GM12878 (cell line): ENCODE measurements around the gene RFK. TPM values are rescaled to one million over a fixed set of nuclear protein-coding genes. Genes with fewer than 3 reads are reported as not detected.
A peak's percentile ranks its signal among the peaks of the same experiment; 100 is the strongest.

ENCODE experiments used
- ATAC-seq: fragments of 200-7000 bp; cut with Tn5 transposase; 3 replicates; pipeline ENCODE4 v1.9.1; 2020; ENCODE audit warnings: mild to moderate bottlenecking, moderate library complexity
- BruUV-seq: library from RNA; stranded (reverse); fragments of 400-500 nt; replicated peaks from 2 replicates; lab custom pipeline; 2021; lab: Mats Ljungman, UMichigan
- CTCF ChIA-PET: fragments of 300-600 bp; sonication (Branson Sonifier 250); formaldehyde crosslinking; extraction: SDS; loops from one replicate; lab custom pipeline; 2021; ENCODE audit warnings: inconsistent platforms; lab: Yijun Ruan, JAX
- POLR2A ChIA-PET: fragments of 350-600 bp; formaldehyde crosslinking; extraction: SDS; loops from one replicate; lab custom pipeline; 2021; ENCODE audit warnings: inconsistent platforms; lab: Charles Lee
- RAD21 ChIA-PET: fragments of 300-600 bp; sonication (Branson Sonifier 250); formaldehyde crosslinking; loops from one replicate; lab custom pipeline; 2023; ENCODE audit warnings: antibody characterized with exemption; ENCODE audit not compliant: unreplicated experiment; lab: Charles Lee
- SMC1A ChIA-PET: fragments of 300-600 bp; sonication (Branson Sonifier 250); formaldehyde crosslinking; loops from one replicate; lab custom pipeline; 2023; ENCODE audit not compliant: unreplicated experiment, uncharacterized antibody; lab: Charles Lee
- DNase-seq: peaks from one replicate; pipeline ENCODE4 v3.0.0-alpha.2; 2011; ENCODE audit warnings: low read depth, low spot score
- FAIRE-seq: peaks from 3 replicates; lab custom pipeline; 2011; peaks lifted over from hg19 to GRCh38; lab: Jason Lieb, UNC
- H2AFZ ChIP-seq: 2 replicates; pipeline ENCODE4 v1.6.0; 2011; ENCODE audit warnings: low read depth, low read length, control low read depth; ENCODE audit not compliant: control insufficient read depth
- H3K27ac ChIP-seq: 2 replicates; pipeline ENCODE4 v1.5.1; 2011; ENCODE audit warnings: control low read depth; ENCODE audit not compliant: control insufficient read depth, insufficient read depth
- H3K27me3 ChIP-seq, 2 experiments: replicated peaks in 1 of 2; 2 replicates each; pipeline versions ENCODE4 v1.6.0 to v1.6.1; 2011; ENCODE audit warnings: low read length in 1 of 2; ENCODE audit not compliant: control insufficient read depth in 2 of 2, insufficient read depth in 2 of 2
- H3K36me3 ChIP-seq, 2 experiments: 2 replicates each; pipeline ENCODE4 v1.5.1; 2011; ENCODE audit warnings: low read length in 1 of 2; ENCODE audit not compliant: control insufficient read depth in 2 of 2, insufficient read depth in 2 of 2
- H3K4me1 ChIP-seq: 2 replicates; pipeline ENCODE4 v1.6.1; 2011; ENCODE audit warnings: mild to moderate bottlenecking, low read length, moderate library complexity, mixed read lengths; ENCODE audit not compliant: control insufficient read depth, insufficient read depth
- H3K4me2 ChIP-seq: 2 replicates; pipeline ENCODE4 v1.6.0; 2011; ENCODE audit warnings: control low read depth; ENCODE audit not compliant: control insufficient read depth, insufficient read depth
- H3K4me3 ChIP-seq: fragments of 200-600 bp; sonication (generic); 2 replicates; pipeline ENCODE4 v1.5.1; 2016
- H3K79me2 ChIP-seq: 2 replicates; pipeline ENCODE4 v1.6.0; 2011; ENCODE audit warnings: low read length; ENCODE audit not compliant: control insufficient read depth, insufficient read depth
- H3K9ac ChIP-seq: 2 replicates; pipeline ENCODE4 v1.8.0; 2011; ENCODE audit warnings: low read length, control low read depth, mixed read lengths; ENCODE audit not compliant: control insufficient read depth, insufficient read depth
- H3K9me3 ChIP-seq: replicated peaks from 3 replicates; pipeline ENCODE4 v1.5.1; 2011; ENCODE audit warnings: mild to moderate bottlenecking, low read length; ENCODE audit not compliant: control insufficient read depth, insufficient read depth
- H4K20me1 ChIP-seq: 2 replicates; pipeline ENCODE4 v1.6.0; 2011; ENCODE audit not compliant: control insufficient read depth, insufficient read depth
- BCL11A ChIP-seq: IDR thresholded peaks from 2 replicates; pipeline ENCODE4 v1.6.1; 2011; ENCODE audit warnings: low read depth, low read length
- CHD4 ChIP-seq: fragments of 200-600 bp; sonication (generic); IDR thresholded peaks from 2 replicates; pipeline ENCODE4 v1.6.1; 2016; ENCODE audit warnings: mild to moderate bottlenecking
- CTCF ChIP-seq, 3 experiments: IDR thresholded peaks in 2 of 3; conservative IDR thresholded peaks in 1 of 3; 2 replicates each; pipeline ENCODE4 v1.5.1; 2011; ENCODE audit warnings: low read depth in 3 of 3, low read length in 3 of 3, mild to moderate bottlenecking in 3 of 3, control low read depth in 2 of 3, moderate library complexity in 2 of 3, inconsistent platforms in 1 of 3, mixed read lengths in 1 of 3; ENCODE audit not compliant: control insufficient read depth in 2 of 3, insufficient read depth in 1 of 3; ENCODE audit errors: extremely low read depth in 1 of 3
- E4F1 ChIP-seq: fragments of 450-650 bp; IDR thresholded peaks from 2 replicates; pipeline ENCODE4 v1.6.1; 2018; ENCODE audit warnings: borderline replicate concordance, mild to moderate bottlenecking; ENCODE audit not compliant: partially characterized antibody
- HDAC6 ChIP-seq: fragments of 200-600 bp; sonication (generic); IDR thresholded peaks from one replicate; pipeline ENCODE4 v1.8.0; 2017; ENCODE audit warnings: antibody characterized with exemption; ENCODE audit not compliant: unreplicated experiment
- PRDM15 ChIP-seq: fragments of 450-650 bp; formaldehyde crosslinking; IDR thresholded peaks from 2 replicates; pipeline ENCODE4 v1.4.0; 2020; ENCODE audit warnings: mild to moderate bottlenecking, moderate library complexity
- SKIL ChIP-seq: fragments of 450-650 bp; IDR thresholded peaks from 2 replicates; pipeline ENCODE4 v1.6.1; 2017; ENCODE audit warnings: mild to moderate bottlenecking, low read depth, inconsistent platforms; ENCODE audit not compliant: poor library complexity, severe bottlenecking
- SMAD1 ChIP-seq: fragments of 450-650 bp; IDR thresholded peaks from 2 replicates; pipeline ENCODE4 v1.6.1; 2018; ENCODE audit warnings: mild to moderate bottlenecking, low read depth; ENCODE audit not compliant: partially characterized antibody
- TCF12 ChIP-seq: IDR thresholded peaks from 2 replicates; pipeline ENCODE4 v1.6.1; 2011; ENCODE audit warnings: low read depth, mild to moderate bottlenecking, low read length
- ZNF24 ChIP-seq: fragments of 450-650 bp; IDR thresholded peaks from 2 replicates; pipeline ENCODE4 v1.6.1; 2017; ENCODE audit warnings: antibody characterized with exemption, mild to moderate bottlenecking
- WGBS: methylation state at CpG from one replicate; pipeline ENCODE4 v1.1.6; 2016; ENCODE audit warnings: low lambda C conversion rate; ENCODE audit not compliant: insufficient replicate concordance, insufficient coverage; ENCODE audit errors: missing lambda C conversion rate; 5-methylcytosine and 5-hydroxymethylcytosine counted together
- in situ Hi-C: fragments of 300-500 bp; cut with MboI; formaldehyde crosslinking; loops from 9 replicates; pipeline ENCODE4 v1.14.3; 2018; ENCODE audit warnings: mixed read lengths
- intact Hi-C: fragments of 100-400 bp; cut with micrococcal nuclease; formaldehyde crosslinking; loops from one replicate; pipeline ENCODE4 v1.14.2; 2022; ENCODE audit not compliant: unreplicated experiment
- polyA plus RNA-seq, 11 experiments: library from polyadenylated mRNA; depleted of rRNA in 4 of 11; unstranded in 6 of 11; stranded (reverse) in 5 of 11; fragments of >200 nt; fragmentation: Nextera tagmentation in 4 of 11; fragmentation: Illumina TruSeq in 1 of 11; extraction: Ambion mirVana in 4 of 11; extraction: Trizol in 1 of 11; gene quantifications; 1 replicate in 1 of 11; 2 replicates in 10 of 11; pipeline versions ENCODE4 v1.2.1 to v1.2.3, GENCODE V29; 2011 to 2016; ENCODE audit warnings: inconsistent platforms in 2 of 11, missing spikeins in 2 of 11, low read depth in 1 of 11
- total RNA-seq, 4 experiments: library from RNA; depleted of rRNA in 3 of 4; stranded (reverse); fragments of >200 nt in 3 of 4; fragmentation: Illumina TruSeq in 1 of 4; extraction: Trizol in 1 of 4; gene quantifications; 2 replicates each; pipeline versions ENCODE4 v1.2.1 to v1.2.3, GENCODE V29; 2013 to 2021

The RFK gene
- total and polyA plus RNA-seq, 10 of the 15 experiments (the other 5 are each of a cell fraction or from before 2014, with no cell fraction given), result 4.4 to 18.6 (median 11.6) TPM

GRCh38 chr9:76403352-76403751 lies 9.1 kb upstream of the RFK start (continued):
- peak; percentile 33 to 63 (median 56); a peak in 5 of 6 replicates for TF ChIP-seq CTCF (IDR thresholded peaks at IDR 0.05 in 2 of 3, conservative IDR thresholded peaks at IDR 0.05 in 1 of 3; ENCODE audit: control insufficient read depth in 2 of 3, extremely low read depth in 1 of 3, insufficient read depth in 1 of 3, low read depth in 3 of 3, low read length in 3 of 3)

- no TSS peak for BruUV-seq
- DNase-seq, result no peak
- ChIA-PET RAD21 (no interaction called here), CTCF (interaction anchor here (0.6 to 2.0 kb wide), 8 partner anchors 9 to 303 kb away, joined by 3 to 9 read pairs (median 3); no protein-coding TSS in a partner anchor), SMC1A (interaction anchor here (0.6 to 2.3 kb wide), 4 partner anchors 11 to 63 kb away, joined by 3 to 9 read pairs (median 4); no protein-coding TSS in a partner anchor), POLR2A (no interaction called here)
- Histone ChIP-seq H3K4me2 (no peak overlapping the region), H3K27ac (no peak overlapping the region), H3K4me1 (peaks cover 7% of the 10 kb centered on the region), H3K79me2 (no peaks in the 10 kb centered on the region), H3K36me3 (no peaks in the 10 kb centered on the region), H3K27me3 (no peaks in the 10 kb centered on the region), H4K20me1 (no peaks in the 10 kb centered on the region), H3K4me3 (no peak overlapping the region), H3K9ac (no peak overlapping the region), H3K9me3 (no peaks in the 10 kb centered on the region), H2AFZ (no peak overlapping the region)
- no peak for FAIRE-seq
- intact Hi-C loops, result loop anchor here (2.0 to 5.0 kb wide), 3 partner anchors 71 to 301 kb away; no protein-coding TSS in a partner anchor
- in situ Hi-C loops, result no loop called here
- WGBS, result 79% methylated on average over 3 of the region's 3 CpGs
- ATAC-seq, result no peak
- TF ChIP-seq TCF12 (no peak), SKIL (no peak), PRDM15 (CRISPR knock-in tag) (no peak), ZNF24 (no peak), E4F1 (no peak), SMAD1 (no peak), BCL11A (no peak), HDAC6 (no peak), CHD4 (no peak)
Observed at GRCh38 chr9:76401580-76402354, 7.5 kb upstream of the RFK start.
